HUES6 (cell line): ENCODE measurements around the gene DOCK1.

Source experiments
- H3K27ac ChIP-seq: 2 replicates; pipeline ENCODE4 v1.7.0; 2013; ENCODE audit warnings: low read depth, mild to moderate bottlenecking, low read length, inconsistent platforms
- H3K27me3 ChIP-seq: 2 replicates; pipeline ENCODE4 v1.6.1; 2013; ENCODE audit warnings: low read length; ENCODE audit not compliant: control insufficient read depth, insufficient read depth
- H3K36me3 ChIP-seq: 2 replicates; pipeline ENCODE4 v1.6.1; 2013; ENCODE audit warnings: low read length; ENCODE audit not compliant: control insufficient read depth, insufficient read depth
- H3K4me1 ChIP-seq: 2 replicates; pipeline ENCODE4 v1.6.1; 2013; ENCODE audit warnings: low read length; ENCODE audit not compliant: control insufficient read depth, insufficient read depth
- H3K4me3 ChIP-seq: 2 replicates; pipeline ENCODE4 v1.5.1; 2013; ENCODE audit warnings: low read depth, low read length
- H3K9ac ChIP-seq: one replicate; pipeline ENCODE4 v1.6.1; 2013; ENCODE audit warnings: mild to moderate bottlenecking, low read length
- H3K9me3 ChIP-seq: 2 replicates; pipeline ENCODE4 v1.6.1; 2013; ENCODE audit warnings: low read depth, low read length; ENCODE audit not compliant: control insufficient read depth, insufficient read depth

DOCK1 gene

GRCh38 chr10:127275793-127276450 is 370.7 kb downstream of the DOCK1 start:
- H3K27me3 ChIP-seq = no peaks in the 10 kb centered on the region
- H3K9ac ChIP-seq = no peak overlapping the region
- no peak overlapping the region for H3K27ac ChIP-seq
- no peaks in the 10 kb centered on the region for H3K4me1 ChIP-seq
- peaks cover 6% of the 10 kb centered on the region for H3K9me3 ChIP-seq
- no peak overlapping the region for H3K4me3 ChIP-seq
- peaks cover 5% of the 10 kb centered on the region; the same call in 1 of the 2 replicates for H3K36me3 ChIP-seq

- H3K9me3 ChIP-seq = peaks cover 6% of the 10 kb centered on the region
- no peak overlapping the region for H3K9ac ChIP-seq
These were observed 371.7 kb downstream of the DOCK1 start for GRCh38 chr10:127276794-127277462.

GRCh38 chr10:127278001-127278400 is 372.8 kb downstream of the DOCK1 start:
- no peak overlapping the region for H3K27ac ChIP-seq

More at GRCh38 chr10:127276794-127277462, 371.7 kb downstream of the DOCK1 start:
- no peaks in the 10 kb centered on the region for H3K4me1 ChIP-seq
- peaks cover 3% of the 10 kb centered on the region; the same call in 1 of the 2 replicates for H3K36me3 ChIP-seq
- no peak overlapping the region for H3K4me3 ChIP-seq
- H3K27ac ChIP-seq = no peak overlapping the region
- no peaks in the 10 kb centered on the region for H3K27me3 ChIP-seq

GRCh38 chr10:127279334-127279774 is 374.1 kb downstream of the DOCK1 start:
- Histone ChIP-seq H3K9me3 (peaks cover 6% of the 10 kb centered on the region), H3K9ac (no peak overlapping the region), H3K4me1 (no peaks in the 10 kb centered on the region), H3K27ac (no peak overlapping the region), H3K36me3 (no peaks in the 10 kb centered on the region), H3K4me3 (no peak overlapping the region), H3K27me3 (no peaks in the 10 kb centered on the region)

More at GRCh38 chr10:127278001-127278400, 372.8 kb downstream of the DOCK1 start:
- Histone ChIP-seq H3K9me3 (peaks cover 6% of the 10 kb centered on the region), H3K4me3 (no peak overlapping the region), H3K4me1 (no peaks in the 10 kb centered on the region), H3K36me3 (no peaks in the 10 kb centered on the region), H3K27me3 (no peaks in the 10 kb centered on the region), H3K9ac (no peak overlapping the region)

GRCh38 chr10:127280446-127280845 is 375.2 kb downstream of the DOCK1 start:
- H3K4me1 ChIP-seq = no peaks in the 10 kb centered on the region
- H3K27ac ChIP-seq = no peak overlapping the region
- no peak overlapping the region for H3K4me3 ChIP-seq
- H3K27me3 ChIP-seq = no peaks in the 10 kb centered on the region
- H3K9ac ChIP-seq = no peak overlapping the region
- H3K36me3 ChIP-seq = no peaks in the 10 kb centered on the region
- peaks cover 6% of the 10 kb centered on the region for H3K9me3 ChIP-seq

GRCh38 chr10:127283017-127283416 is 377.8 kb downstream of the DOCK1 start:
- Histone ChIP-seq H3K9me3 (peaks cover 16% of the 10 kb centered on the region), H3K4me1 (no peaks in the 10 kb centered on the region), H3K27ac (no peak overlapping the region), H3K4me3 (no peak overlapping the region), H3K27me3 (no peaks in the 10 kb centered on the region), H3K9ac (no peak overlapping the region), H3K36me3 (no peaks in the 10 kb centered on the region)

- Histone ChIP-seq H3K9ac (no peak overlapping the region), H3K36me3 (no peaks in the 10 kb centered on the region), H3K27me3 (no peaks in the 10 kb centered on the region), H3K4me1 (no peaks in the 10 kb centered on the region), H3K4me3 (no peak overlapping the region), H3K27ac (no peak overlapping the region), H3K9me3 (peaks cover 20% of the 10 kb centered on the region)
These were observed 378.3 kb downstream of the DOCK1 start for GRCh38 chr10:127283576-127283975.

- no peak overlapping the region for H3K4me3 ChIP-seq
- H3K4me1 ChIP-seq = no peaks in the 10 kb centered on the region
- H3K9me3 ChIP-seq = peaks cover 12% of the 10 kb centered on the region
These were observed 385.6 kb downstream of the DOCK1 start for GRCh38 chr10:127290850-127291249.

GRCh38 chr10:127291329-127291728 is 386.1 kb downstream of the DOCK1 start:
- H3K9me3 ChIP-seq = peaks cover 12% of the 10 kb centered on the region; the same call in 1 of the 2 replicates
- no peak overlapping the region for H3K9ac ChIP-seq
- no peaks in the 10 kb centered on the region for H3K36me3 ChIP-seq
- no peak overlapping the region for H3K27ac ChIP-seq
- peaks cover 3% of the 10 kb centered on the region for H3K4me1 ChIP-seq
- no peak overlapping the region for H3K4me3 ChIP-seq
- no peaks in the 10 kb centered on the region for H3K27me3 ChIP-seq

More at GRCh38 chr10:127290850-127291249, 385.6 kb downstream of the DOCK1 start:
- no peaks in the 10 kb centered on the region for H3K27me3 ChIP-seq
- no peaks in the 10 kb centered on the region for H3K36me3 ChIP-seq
- no peak overlapping the region for H3K9ac ChIP-seq
- no peak overlapping the region for H3K27ac ChIP-seq

GRCh38 chr10:127292888-127293287 is 387.7 kb downstream of the DOCK1 start:
- Histone ChIP-seq H3K27me3 (no peaks in the 10 kb centered on the region), H3K4me3 (no peak overlapping the region), H3K4me1 (peaks cover 6% of the 10 kb centered on the region), H3K9ac (no peak overlapping the region), H3K27ac (no peak overlapping the region), H3K9me3 (peaks cover 5% of the 10 kb centered on the region; the same call in 1 of the 2 replicates), H3K36me3 (no peaks in the 10 kb centered on the region)

GRCh38 chr10:127293640-127294039 is 388.4 kb downstream of the DOCK1 start:
- no peak overlapping the region for H3K9ac ChIP-seq
- no peaks in the 10 kb centered on the region for H3K9me3 ChIP-seq
- H3K36me3 ChIP-seq = no peaks in the 10 kb centered on the region
- H3K27me3 ChIP-seq = no peaks in the 10 kb centered on the region
- no peak overlapping the region for H3K4me3 ChIP-seq
- peaks cover 6% of the 10 kb centered on the region for H3K4me1 ChIP-seq
- H3K27ac ChIP-seq = no peak overlapping the region
